ENCODE measurements around the gene TRIM65.

The TRIM65 gene

GRCh38 chr17:75849724-75850123, 47.0 kb downstream of the TRIM65 start:
- no peak for FAIRE-seq

GRCh38 chr17:75849279-75849646, 47.5 kb downstream of the TRIM65 start:
- FAIRE-seq: no peak

GRCh38 chr17:75848523-75849278, 48.0 kb downstream of the TRIM65 start:
- no peak for FAIRE-seq

- no peak for FAIRE-seq
These were observed 48.9 kb downstream of the TRIM65 start for GRCh38 chr17:75847614-75848522.

GRCh38 chr17:75846692-75847613, 49.8 kb downstream of the TRIM65 start:
- FAIRE-seq: no peak

GRCh38 chr17:75845933-75846691, 50.6 kb downstream of the TRIM65 start:
- no peak for FAIRE-seq

- FAIRE-seq: no peak
These were observed 51.6 kb downstream of the TRIM65 start for GRCh38 chr17:75845058-75845711.

GRCh38 chr17:75844530-75845057, 52.2 kb downstream of the TRIM65 start:
- FAIRE-seq: no peak

- no peak for FAIRE-seq
These were observed 52.9 kb downstream of the TRIM65 start, which contains the start of gene UNC13D for GRCh38 chr17:75843577-75844529. TSS of gene UNC13D (minus strand) at chr17:75844404. CDS start at chr17:75844337, 67 bp downstream.

GRCh38 chr17:75842963-75843576, 53.7 kb downstream of the TRIM65 start:
- no peak for FAIRE-seq

- no peak for FAIRE-seq
These were observed 54.3 kb downstream of the TRIM65 start for GRCh38 chr17:75842411-75842810.

GRCh38 chr17:75840799-75841164, 56.0 kb downstream of the TRIM65 start:
- no peak for FAIRE-seq

GRCh38 chr17:75839942-75840798, 56.6 kb downstream of the TRIM65 start:
- FAIRE-seq: no peak

All from islet of Langerhans (tissue), 1 donor.